GDM1 (cell line): ENCODE results near the gene SEC22A.

Source experiments
- DNase-seq: peaks from one replicate; lab custom pipeline; 2025; lab: John Stamatoyannopoulos, UW

The SEC22A gene

DNA sequence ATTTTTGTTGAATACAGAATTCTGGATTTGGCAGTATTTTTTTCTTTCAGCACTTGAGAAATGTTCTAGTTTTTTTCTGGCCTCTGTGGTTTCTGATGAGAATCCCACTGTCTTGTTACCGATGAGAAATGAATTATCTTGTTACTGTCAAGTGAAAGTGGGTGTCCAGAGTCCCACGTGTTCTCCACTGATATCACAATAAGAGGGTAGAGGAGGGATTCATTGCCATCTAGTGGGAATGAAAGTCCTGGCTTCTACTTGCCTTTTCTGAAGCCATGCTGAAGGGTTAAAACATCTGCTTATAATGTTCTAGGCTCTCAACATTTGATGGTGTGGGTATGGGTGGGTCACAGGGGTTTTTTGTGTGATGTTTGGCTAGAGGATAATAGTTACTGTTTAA, 66.1 kb downstream of the SEC22A start:
- no peak for DNase-seq

DNA sequence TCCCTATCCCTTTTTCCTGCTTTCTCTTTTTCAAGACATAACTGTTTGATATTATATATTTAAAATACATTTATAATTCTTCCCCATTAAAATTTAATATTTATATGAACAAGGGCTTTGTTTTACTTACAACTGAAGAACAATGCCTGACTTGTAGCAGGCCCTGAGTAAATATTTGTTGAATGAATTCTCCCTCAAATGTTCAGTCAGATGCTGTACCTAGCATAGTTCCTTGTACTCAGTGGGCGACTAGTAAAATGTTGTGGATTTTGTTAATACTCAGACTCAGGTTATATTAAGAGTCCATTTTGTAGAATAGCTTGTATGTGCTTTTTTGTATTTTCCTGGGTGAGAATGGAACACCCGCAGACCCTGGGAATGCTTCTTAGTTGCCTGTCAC, 69.1 kb downstream of the SEC22A start:
- DNase-seq: no peak

DNA sequence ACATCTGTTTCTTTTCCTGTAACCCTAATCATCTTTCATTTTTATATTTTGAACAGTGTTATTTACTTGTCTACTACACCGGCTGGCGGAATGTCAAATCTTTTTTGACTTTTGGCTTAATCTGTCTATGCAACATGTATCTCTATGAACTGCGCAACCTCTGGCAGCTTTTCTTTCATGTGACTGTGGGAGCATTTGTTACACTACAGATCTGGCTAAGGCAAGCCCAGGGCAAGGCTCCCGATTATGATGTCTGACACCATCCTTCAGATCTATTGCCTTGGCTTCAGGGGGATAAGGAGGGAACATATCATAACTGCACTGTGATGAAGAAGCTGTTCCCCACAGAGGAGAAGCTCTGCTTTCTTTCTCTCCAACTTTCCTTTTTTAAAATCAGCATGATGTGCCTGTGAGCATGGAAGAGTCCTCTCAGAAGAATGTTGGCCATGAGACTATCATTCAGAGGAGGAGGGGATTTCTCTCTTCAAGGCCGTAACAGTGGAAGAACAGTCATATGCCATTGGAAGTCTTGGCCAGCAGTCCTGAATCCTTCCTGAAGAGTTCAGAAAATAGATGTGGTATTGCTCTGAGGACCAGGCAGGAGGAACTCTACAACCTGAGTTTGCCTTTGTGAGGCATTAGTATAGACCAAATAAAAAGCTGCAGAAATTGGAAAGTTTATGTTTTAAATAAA, 69.9 kb downstream of the SEC22A start:
- DNase-seq: no peak

DNA sequence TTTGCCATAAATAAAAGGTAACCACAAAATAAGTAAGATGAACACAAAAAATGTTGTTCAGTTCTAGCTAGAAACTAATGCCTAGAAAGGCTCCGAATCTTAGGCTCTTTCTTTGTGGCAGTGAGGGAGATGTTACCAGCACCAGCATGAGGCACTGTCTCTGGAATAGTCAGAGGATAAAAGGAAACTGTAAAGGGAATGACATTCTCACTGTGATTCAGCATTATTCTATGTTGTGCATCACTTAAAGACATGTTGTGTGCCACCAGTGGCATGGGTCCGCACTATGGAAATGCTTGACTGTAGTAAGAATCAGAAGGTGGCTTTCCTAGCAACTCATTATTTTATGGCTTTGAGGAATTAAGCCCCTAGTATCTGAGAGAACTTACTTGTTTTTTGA, 70.8 kb downstream of the SEC22A start:
- DNase-seq: no peak

DNA sequence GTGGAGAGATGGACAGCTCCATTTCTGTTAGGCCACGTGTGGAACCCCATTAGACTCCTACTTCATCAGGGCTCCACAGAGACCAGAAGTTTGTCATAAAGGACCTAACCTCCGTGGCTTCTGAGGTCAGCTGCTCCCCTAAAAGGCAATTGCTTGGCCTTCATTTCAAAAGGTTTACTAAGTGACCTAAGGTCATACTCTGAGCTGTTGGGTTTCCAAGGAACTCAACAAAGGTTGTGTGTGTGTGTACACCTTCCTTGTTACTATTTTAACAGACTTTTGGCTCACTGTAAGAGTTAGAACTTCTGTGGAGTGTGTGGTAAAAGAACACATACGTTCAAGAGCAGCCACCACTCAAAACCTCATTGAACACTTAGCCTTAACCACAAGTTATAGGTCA, 73.9 kb downstream of the SEC22A start:
- no peak for DNase-seq

DNA sequence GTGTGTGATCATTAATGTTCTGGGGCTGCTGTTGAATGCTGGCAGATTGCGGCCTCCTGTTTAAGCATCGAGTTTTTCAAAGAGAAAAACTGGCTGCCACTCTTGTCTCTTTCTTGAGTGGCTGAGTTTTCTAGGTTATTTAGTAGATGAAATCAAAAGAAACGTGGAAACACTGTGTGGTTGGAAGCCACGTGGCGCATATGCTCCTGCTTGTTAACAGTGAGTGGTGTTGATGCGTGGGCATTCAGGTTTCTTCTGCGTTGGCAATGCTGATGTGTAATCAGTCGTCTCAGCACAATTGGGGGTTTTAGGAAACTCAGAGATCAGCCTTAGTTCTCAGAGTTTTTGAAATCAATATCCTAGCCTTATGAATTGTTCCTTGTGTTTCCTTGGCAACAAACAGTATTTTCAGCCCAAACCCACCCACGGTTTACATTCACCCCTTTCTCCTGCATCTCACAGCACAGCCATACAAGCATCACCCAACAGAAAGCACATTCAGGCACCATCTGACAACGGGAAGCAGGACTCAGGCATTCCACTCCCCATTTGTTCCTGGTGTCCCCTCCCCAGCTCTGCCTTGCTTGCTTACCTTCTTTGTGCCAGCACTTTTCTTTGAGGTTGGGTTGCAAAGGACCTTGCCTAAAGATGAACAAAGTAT, 74.7 kb downstream of the SEC22A start:
- no peak for DNase-seq

DNA sequence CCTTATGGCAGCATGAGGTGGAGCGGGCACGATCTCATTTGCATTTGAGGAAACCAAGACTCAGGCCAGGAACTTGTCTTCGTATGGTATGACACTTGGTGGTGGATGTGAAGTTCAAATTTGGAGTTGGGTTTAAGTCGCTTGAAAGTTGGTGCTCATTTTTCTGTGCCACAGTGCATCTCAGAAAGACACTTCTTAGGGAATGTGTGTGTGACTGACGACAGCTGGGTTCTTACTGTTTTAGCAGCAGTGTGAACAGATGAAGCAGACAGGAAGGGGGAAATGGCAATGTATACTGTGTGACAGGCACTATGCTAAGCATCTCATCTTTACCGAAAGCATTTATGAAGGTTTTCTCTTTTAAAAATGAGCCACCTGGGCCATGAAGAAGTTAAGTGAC, 75.4 kb downstream of the SEC22A start:
- no peak for DNase-seq

DNA sequence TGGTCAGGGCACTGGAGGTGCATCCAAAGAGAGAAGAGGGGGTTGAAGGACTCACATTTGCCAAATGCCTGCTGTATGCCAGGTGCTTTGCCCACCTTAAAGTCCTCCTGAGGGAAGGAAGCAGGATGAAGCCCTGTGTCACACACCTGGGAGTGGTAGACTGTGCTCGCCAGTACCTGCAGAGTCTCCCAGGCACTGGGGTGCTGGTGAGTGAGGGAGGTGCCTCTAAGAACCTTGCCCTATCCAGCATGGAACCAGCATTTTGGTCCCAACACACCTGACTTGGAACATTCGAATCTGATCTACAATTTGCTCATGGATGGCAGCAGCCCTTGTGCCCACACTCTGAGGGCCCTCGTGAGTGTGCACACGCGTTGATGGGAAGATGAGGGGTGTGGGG, 76.7 kb downstream of the SEC22A start:
- DNase-seq: no peak

DNA sequence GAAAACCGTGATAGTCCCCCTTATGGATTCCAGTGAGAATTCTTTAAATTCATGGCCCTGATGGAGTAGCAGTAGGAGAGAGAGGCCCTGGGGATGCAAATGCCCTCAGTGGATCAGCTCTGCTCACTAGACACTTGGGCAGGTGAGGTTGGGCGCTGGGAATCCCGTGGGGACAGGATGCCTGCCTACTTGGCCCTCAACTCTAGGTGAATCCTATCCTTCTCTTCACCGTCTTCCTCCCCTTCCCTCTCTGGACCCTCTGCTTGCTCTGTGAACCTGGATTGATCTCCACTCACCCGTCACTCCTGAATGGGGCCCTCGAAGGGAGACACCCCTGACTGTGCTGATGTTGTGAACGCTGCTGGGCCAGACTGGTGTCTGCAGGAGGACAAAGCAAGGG, 77.4 kb downstream of the SEC22A start:
- DNase-seq: no peak

DNA sequence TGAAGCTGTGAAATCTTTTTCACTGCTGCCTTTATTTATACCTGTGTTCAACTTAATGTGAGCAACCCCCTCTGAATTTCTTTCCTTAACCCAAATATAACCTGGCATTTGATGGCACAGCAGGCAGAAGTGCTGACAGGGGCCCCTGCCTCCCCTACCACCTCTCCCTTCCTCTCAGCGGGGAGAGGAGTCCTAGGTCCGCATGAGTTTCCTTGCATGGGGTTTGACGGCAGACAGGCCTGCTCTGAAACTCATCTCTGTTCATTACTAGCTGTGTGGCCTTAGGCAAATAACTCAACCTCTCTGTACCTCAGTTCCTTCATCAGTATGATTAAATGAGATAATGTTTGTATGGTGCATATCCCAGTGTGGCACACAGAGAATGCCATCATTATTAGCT, 79.7 kb downstream of the SEC22A start:
- no peak for DNase-seq

DNA sequence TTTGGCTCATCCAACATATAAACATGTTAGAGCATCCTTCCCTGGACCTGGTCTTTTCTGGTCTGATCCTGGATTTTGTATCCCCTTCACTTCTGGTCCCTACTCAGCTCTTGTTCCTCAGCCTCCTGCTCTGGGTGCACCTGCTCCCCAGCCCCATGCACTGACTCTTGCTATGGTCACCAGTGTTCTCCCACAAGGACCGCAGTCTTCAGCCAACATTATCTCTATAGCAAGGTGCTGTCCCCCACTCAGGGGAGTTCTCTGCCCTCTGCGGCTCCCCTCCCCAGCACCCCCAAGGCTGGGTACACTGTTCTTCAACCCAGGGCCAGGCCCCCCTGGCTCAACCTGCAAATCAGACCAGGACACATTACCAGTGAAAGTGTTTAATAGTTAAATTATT, 80.2 kb downstream of the SEC22A start:
- no peak for DNase-seq

DNA sequence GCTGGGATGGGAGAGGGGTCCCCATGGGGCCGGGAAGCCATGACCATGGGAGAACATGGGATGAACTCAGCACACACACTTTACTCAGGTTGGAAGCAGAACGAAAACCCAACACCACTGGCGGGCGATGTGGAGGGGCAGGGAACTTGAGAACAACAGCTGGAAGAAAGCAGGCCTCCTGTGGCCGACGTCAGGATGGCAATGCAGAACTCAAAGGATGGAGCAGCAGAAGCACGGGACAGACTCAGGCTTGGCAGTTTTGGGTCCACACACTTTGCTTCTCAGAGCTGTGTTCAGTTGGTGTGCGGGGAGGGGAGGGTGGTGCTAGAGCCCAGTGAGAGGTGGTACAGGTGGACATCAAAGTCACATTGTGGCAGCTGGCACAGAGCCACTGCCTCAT, 80.7 kb downstream of the SEC22A start:
- DNase-seq: no peak

DNA sequence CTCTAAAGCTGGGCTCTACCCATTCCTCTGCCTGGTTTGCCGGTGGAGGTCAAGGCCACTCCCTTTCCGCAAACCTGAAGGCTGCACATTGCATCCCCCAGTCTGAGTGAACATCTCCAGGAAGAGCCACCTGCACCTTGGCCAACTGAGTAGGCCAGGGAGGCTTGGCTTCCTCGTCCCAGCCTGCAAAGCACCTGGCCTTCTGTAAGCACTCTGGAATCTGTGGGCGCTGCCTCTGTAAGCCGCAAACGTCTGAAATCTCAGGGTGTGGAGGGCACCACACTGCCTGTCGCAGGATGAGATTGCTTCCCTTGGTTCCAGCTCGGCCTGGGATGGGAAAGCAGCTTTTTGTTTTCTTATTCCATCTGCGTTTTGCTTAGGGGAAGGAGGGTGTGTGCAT, 81.3 kb downstream of the SEC22A start:
- DNase-seq: no peak

DNA sequence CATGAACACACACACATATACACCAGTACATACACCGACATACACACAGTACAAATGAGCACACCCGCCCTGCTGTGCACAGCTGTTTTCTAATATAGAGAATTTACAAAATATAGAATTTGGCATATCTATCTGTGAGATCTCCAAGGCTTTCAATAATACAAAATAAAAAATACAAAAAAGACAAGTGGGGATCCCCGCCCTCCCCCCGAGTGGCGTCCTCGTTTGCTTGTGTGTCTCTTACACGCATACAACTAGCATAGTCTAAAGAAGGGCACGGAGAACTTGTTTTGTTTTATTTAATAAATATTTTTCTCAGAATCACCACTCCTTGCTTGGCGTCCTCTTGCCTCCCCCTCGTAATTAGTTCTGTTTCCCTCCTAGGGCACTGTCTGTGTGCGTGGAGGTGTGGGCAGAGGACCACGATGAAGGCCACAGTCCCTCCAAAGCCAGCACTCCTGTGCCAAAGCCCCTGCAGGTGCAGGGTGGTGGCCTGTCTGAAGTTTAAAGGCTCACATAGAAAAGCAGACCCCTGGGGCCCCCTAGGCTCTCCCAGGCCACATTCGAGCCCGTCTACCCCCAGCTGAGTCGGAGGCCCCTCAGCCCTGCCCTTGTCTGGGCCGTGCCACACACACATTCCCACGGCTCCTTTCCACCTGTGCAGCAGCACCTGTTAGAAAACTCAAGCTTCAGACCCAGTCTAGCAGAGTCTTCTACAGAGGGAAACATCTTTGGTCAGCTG, 82.1 kb downstream of the SEC22A start:
- DNase-seq: no peak

DNA sequence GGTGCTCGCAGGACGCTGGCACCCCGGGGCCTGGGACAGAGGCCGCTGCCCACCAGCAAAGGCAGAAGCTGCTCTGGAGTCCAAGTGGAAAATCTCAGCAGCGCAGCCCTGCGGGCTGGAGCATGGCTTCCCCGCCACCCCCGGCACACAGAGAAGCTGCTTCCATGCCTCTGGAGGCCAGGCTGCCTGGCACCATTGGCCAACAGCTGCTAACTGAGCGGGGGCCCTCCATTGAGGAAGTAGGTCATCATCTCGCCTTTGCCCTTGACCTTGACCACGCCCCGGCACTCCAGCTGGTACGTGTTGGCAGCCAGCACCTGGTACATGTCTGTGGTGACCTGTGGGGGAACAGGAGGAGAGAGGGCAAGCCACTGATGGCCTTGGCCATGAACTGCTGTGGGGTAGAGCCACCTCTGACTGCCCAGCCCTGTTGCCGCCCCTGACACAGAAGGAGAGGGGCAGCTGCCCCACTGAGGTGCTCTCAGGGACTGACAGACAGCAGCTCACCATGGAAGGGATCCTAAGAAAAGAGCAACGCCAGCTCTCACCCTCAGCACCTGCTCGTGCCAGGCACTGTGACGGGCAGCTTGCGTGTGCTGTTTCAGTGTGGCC, 82.8 kb downstream of the SEC22A start:
- no peak for DNase-seq

DNA sequence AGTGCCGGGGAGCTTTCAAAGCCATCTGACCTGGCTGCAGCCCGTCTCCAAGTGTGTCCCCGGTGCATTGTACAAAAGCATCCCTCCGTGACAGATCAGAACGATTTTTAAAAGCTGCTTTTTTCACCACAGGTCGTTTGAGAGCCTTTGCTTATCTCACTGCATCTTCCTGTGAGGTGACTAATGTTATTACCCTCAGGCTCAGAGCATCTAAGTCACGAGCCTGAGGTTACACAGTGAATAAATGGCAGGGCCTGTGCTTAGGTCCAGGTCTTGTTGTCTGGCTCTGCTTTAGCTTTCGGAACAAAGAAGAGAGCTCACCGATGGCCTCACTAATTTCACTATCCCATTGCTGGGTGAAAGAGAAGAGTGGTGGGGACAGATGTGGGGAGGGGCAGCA, 83.3 kb downstream of the SEC22A start:
- no peak for DNase-seq

DNA sequence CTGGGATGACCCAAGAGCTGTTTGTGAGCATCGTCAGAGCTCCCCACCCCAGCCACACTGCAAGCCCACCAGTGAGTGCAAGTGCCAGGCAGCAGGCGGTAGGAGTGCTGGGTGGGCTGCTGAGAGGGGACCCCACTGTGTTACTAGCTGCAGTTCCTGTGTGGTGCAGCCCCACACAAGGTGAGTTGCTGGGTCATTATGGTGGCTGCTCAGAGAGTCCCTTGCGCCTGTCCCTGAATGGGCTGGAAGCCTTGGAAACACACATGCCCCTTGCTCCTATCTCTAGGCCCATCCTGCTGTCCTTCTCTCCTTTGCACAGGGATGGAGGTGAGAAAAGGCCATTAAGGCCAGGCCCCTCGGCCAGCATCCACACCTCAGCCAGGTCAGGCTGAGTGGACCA, 83.7 kb downstream of the SEC22A start:
- DNase-seq: no peak

DNA sequence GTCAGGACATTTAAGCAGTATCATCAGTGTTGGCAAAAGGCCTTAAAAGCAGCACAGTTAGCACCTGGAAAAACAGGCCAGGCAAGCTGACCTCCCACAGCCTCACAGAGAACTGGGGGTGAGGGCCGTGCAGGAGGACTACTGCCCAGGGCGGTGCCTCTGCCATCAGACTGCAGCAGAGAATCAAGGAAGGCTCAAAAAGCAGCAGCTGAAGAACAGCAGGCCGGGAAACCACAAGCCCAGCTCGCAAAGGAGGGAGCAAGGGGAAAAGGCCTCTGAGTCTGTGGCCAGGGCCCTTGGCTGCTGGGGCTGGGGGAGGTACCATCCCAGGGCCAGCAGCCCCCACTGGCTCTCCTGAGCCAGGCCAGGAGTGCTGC, 84.2 kb downstream of the SEC22A start:
- DNase-seq: no peak

DNA sequence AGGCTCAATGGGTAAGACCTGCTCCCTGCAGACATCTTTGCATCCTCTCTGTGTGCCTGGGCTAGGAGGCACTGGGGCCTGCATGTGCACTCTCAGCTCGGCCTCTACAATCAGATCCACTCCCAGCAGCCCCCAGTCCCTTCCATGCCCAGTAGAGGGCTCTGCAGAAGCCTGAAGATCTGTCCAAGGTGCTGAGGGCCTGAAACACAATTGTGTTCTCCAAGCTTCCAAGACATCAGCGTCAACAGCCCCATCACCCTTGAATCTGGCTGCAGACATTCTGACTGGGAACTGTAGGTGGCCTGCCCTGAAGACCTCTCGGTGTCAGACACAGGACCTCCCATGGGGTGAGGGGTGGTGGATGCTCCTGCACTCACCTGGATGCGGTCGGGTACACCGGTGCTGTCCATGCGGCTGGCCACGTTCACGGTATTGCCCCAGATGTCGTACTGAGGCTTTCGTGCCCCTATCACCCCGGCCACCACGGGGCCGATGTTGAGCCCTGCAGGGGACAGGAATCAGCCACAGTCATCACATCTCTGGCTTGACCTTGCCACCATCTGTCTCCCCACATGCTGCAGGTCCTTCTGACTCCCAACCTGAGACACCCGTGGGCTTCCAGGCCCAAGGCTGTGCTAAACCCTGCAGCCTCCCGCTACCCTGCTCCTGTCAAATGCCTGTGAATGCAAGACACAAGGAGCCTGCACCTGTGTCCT, 84.7 kb downstream of the SEC22A start:
- DNase-seq: peak; percentile 3

DNA sequence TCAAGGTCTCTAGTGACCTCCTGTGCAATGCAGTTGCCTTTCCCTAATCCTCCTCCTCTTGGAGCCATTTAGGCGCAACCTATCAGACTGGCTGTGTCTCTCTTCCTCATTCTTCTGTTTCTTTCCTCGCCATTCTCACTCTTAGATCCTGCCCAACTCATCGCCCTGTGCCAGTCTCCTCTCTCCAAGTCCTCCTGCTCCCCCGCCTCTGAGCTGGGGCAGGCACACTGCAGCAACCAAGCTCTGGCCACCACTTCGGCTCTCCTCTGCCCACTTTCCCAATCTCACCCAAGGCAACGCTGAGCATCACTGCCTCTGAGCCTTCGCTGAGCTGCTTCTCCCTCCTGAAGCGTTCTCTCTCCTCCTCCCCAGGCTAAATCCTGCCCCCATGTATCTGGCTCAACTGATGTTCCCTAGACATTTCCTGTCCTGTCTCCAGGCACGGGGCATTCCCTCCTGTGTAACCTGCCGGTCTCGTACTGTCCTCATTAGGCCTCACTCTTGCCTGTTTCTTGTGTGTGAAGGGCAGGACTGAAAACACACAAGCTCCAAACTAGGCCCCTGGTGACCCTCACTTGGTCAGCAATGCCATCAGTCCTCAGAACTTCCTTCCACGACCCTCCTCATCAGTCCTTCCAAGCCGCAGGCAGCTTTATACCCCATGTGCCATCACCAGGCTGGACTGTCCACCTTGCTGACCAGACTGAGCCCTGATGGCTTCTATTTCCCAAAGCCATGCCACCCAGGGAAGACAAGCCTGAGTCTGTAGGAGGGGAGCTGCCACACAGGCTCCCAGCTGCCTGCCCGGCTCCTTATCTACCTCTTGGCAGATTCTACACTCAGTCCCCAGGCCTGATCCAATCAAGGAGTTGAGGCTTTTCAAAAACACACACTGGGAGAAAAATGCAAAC, 85.6 kb downstream of the SEC22A start:
- no peak for DNase-seq

DNA sequence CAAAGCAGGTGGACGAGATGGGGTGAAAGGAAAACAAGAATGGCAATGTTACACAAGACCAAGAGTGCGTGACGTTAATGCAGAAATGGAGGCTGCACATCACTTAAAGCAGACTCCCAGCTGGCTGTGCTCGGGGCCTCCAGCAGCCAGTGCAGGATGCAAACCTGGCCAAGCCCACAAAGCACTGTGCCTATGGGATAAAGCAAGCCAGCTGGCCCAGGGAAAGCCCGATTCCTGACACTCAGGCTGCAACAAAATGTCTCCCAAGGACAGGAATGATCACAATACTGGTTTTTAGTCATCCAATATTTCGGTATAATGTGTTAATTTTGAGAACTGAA, 86.2 kb downstream of the SEC22A start:
- no peak for DNase-seq
